GM12864 (cell line): Measurements from ENCODE around the gene TSGA10.

Experiments
- DNase-seq: peaks from one replicate; pipeline ENCODE4 v3.0.0-alpha.2; 2011; ENCODE audit warnings: low read depth
- H3K4me3 ChIP-seq: 2 replicates; pipeline ENCODE4 v1.5.1; 2011; ENCODE audit warnings: mild to moderate bottlenecking, low read depth, low read length, control low read depth
- CTCF ChIP-seq: IDR thresholded peaks from 2 replicates; pipeline ENCODE4 v1.5.1; 2011; ENCODE audit warnings: low read depth, mild to moderate bottlenecking, moderate library complexity, low read length, control low read depth, inconsistent platforms; ENCODE audit errors: missing control alignments

Gene TSGA10

GRCh38 chr2:99188357-99188756, 33.6 kb upstream of the TSGA10 start:
- no peak overlapping the region for H3K4me3 ChIP-seq
- TF ChIP-seq CTCF, result no peak
- no peak for DNase-seq

- H3K4me3 ChIP-seq, result no peak overlapping the region
- no peak for DNase-seq
- TF ChIP-seq CTCF, result no peak
Measured at GRCh38 chr2:99187011-99187410, 32.3 kb upstream of the TSGA10 start.

- DNase-seq, result no peak
- H3K4me3 ChIP-seq, result no peak overlapping the region
- no peak for TF ChIP-seq CTCF
Measured at GRCh38 chr2:99184811-99185210, 30.1 kb upstream of the TSGA10 start.

GRCh38 chr2:99183025-99183424, 28.3 kb upstream of the TSGA10 start:
- no peak for TF ChIP-seq CTCF
- H3K4me3 ChIP-seq, result no peak overlapping the region
- DNase-seq, result no peak

- H3K4me3 ChIP-seq, result peak overlapping the region; percentile 77
- no peak for DNase-seq
Measured at GRCh38 chr2:99181624-99182000, 26.9 kb upstream of the TSGA10 start.

GRCh38 chr2:99180755-99181623, 26.2 kb upstream of the TSGA10 start, which contains the start of the genes MITD1 and MRPL30:
MITD1 (minus strand) TSS chr2:99181058; CDS start chr2:99180981, 77 bp downstream.
MRPL30 (plus strand) TSS chr2:99181184; CDS start chr2:99186204, 5,020 bp downstream.
- no peak for TF ChIP-seq CTCF
- peak; percentile 91 for DNase-seq
- H3K4me3 ChIP-seq, result peak within 1 kb of the TSS; percentile 77

More at GRCh38 chr2:99181624-99182000, 26.9 kb upstream of the TSGA10 start:
- no peak for TF ChIP-seq CTCF
